GM12878 (cell line): Measurements from ENCODE around the gene CIDEC. TPM values are rescaled to one million over a fixed set of nuclear protein-coding genes. Genes with fewer than 3 reads are reported as not detected.

ENCODE experiments used
- ASH2L ChIP-seq: fragments of 300-600, 200-600 bp; sonication (generic); IDR thresholded peaks from 2 replicates; pipeline ENCODE4 v1.6.1; 2017; ENCODE audit warnings: low read depth, mild to moderate bottlenecking, borderline replicate concordance
- IRF5 ChIP-seq: fragments of 450-650 bp; IDR thresholded peaks from 2 replicates; pipeline ENCODE4 v1.6.1; 2017; ENCODE audit warnings: borderline replicate concordance
- JUNB ChIP-seq: IDR thresholded peaks from 2 replicates; pipeline ENCODE4 v1.6.1; 2016; ENCODE audit warnings: antibody characterized with exemption, mild to moderate bottlenecking
- MEF2A ChIP-seq: IDR thresholded peaks from 2 replicates; pipeline ENCODE4 v1.6.1; 2011; ENCODE audit warnings: low read depth, mild to moderate bottlenecking, low read length, moderate library complexity; ENCODE audit not compliant: insufficient read depth
- MYC ChIP-seq: IDR thresholded peaks from 2 replicates; pipeline ENCODE4 v1.6.1; 2011; ENCODE audit warnings: mild to moderate bottlenecking, low read length, moderate library complexity, inconsistent platforms; ENCODE audit not compliant: insufficient read depth, insufficient replicate concordance, insufficient read length, severe bottlenecking
- NR2F1 ChIP-seq: fragments of 450-650 bp; conservative IDR thresholded peaks from 2 replicates; pipeline ENCODE4 v1.6.1; 2017; ENCODE audit warnings: mild to moderate bottlenecking
- TCF7 ChIP-seq: IDR thresholded peaks from 2 replicates; pipeline ENCODE4 v1.6.1; 2014; ENCODE audit warnings: antibody characterized with exemption, borderline replicate concordance
- ZNF207 ChIP-seq: fragments of 450-650 bp; IDR thresholded peaks from 2 replicates; pipeline ENCODE4 v1.6.1; 2014; ENCODE audit warnings: antibody characterized with exemption, mild to moderate bottlenecking, borderline replicate concordance
- polyA plus RNA-seq, 11 experiments: library from polyadenylated mRNA; depleted of rRNA in 4 of 11; unstranded in 6 of 11; stranded (reverse) in 5 of 11; fragments of >200 nt; fragmentation: Nextera tagmentation in 4 of 11; fragmentation: Illumina TruSeq in 1 of 11; extraction: Ambion mirVana in 4 of 11; extraction: Trizol in 1 of 11; gene quantifications; 1 replicate in 1 of 11; 2 replicates in 10 of 11; pipeline versions ENCODE4 v1.2.1 to v1.2.3, GENCODE V29; 2011 to 2016; ENCODE audit warnings: inconsistent platforms in 2 of 11, missing spikeins in 2 of 11, low read depth in 1 of 11
- total RNA-seq, 4 experiments: library from RNA; depleted of rRNA in 3 of 4; stranded (reverse); fragments of >200 nt in 3 of 4; fragmentation: Illumina TruSeq in 1 of 4; extraction: Trizol in 1 of 4; gene quantifications; 2 replicates each; pipeline versions ENCODE4 v1.2.1 to v1.2.3, GENCODE V29; 2013 to 2021
- TF ChIP-seq, protein P1 (sequence below): fragments of 450-650 bp; IDR thresholded peaks from 2 replicates; pipeline ENCODE4 v1.6.1; 2017; ENCODE audit warnings: antibody characterized with exemption, mild to moderate bottlenecking, moderate library complexity
- TF ChIP-seq, protein P2 (sequence below): fragments of 150-350 bp; IDR thresholded peaks from 2 replicates; pipeline ENCODE4 v1.6.1; 2016; ENCODE audit warnings: low read depth, low read length
- TF ChIP-seq, protein P3 (sequence below): IDR thresholded peaks from 2 replicates; pipeline ENCODE4 v1.6.1; 2011; ENCODE audit warnings: mild to moderate bottlenecking, low read depth, low read length, moderate library complexity; ENCODE audit not compliant: insufficient replicate concordance

The CIDEC gene
- total and polyA plus RNA-seq, 10 of the 15 experiments (the other 5 are each of a cell fraction or from before 2014, with no cell fraction given) = 0.10 to 0.49 TPM; not detected in 8

DNA sequence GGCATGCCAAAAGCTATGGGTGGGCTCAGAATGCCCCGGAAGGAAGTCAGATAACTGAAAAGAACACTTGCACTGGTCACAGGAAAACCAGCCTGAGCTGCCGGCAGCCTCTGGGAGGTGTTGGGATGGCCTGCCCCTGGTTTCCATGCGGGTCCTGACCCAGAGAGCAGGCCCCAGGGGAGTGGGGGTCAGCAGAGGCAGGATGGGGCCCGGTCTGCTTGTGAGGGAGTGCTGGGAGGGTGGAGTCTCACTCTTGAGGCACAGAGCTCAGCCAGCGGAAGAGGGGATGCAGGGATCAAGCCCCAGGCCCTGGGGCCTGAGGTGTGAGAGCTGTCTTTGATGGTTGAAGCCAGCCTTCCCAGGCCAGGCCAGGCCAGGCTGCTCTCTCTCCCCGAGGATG lies 33.8 kb downstream of the CIDEC start (continued):
- TF ChIP-seq, protein P1, sequence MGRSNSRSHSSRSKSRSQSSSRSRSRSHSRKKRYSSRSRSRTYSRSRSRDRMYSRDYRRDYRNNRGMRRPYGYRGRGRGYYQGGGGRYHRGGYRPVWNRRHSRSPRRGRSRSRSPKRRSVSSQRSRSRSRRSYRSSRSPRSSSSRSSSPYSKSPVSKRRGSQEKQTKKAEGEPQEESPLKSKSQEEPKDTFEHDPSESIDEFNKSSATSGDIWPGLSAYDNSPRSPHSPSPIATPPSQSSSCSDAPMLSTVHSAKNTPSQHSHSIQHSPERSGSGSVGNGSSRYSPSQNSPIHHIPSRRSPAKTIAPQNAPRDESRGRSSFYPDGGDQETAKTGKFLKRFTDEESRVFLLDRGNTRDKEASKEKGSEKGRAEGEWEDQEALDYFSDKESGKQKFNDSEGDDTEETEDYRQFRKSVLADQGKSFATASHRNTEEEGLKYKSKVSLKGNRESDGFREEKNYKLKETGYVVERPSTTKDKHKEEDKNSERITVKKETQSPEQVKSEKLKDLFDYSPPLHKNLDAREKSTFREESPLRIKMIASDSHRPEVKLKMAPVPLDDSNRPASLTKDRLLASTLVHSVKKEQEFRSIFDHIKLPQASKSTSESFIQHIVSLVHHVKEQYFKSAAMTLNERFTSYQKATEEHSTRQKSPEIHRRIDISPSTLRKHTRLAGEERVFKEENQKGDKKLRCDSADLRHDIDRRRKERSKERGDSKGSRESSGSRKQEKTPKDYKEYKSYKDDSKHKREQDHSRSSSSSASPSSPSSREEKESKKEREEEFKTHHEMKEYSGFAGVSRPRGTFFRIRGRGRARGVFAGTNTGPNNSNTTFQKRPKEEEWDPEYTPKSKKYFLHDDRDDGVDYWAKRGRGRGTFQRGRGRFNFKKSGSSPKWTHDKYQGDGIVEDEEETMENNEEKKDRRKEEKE = no peak
- TF ChIP-seq NR2F1 = no peak
- TF ChIP-seq JUNB = no peak
- TF ChIP-seq ASH2L = no peak
- TF ChIP-seq MEF2A = no peak
- TF ChIP-seq, protein P2, sequence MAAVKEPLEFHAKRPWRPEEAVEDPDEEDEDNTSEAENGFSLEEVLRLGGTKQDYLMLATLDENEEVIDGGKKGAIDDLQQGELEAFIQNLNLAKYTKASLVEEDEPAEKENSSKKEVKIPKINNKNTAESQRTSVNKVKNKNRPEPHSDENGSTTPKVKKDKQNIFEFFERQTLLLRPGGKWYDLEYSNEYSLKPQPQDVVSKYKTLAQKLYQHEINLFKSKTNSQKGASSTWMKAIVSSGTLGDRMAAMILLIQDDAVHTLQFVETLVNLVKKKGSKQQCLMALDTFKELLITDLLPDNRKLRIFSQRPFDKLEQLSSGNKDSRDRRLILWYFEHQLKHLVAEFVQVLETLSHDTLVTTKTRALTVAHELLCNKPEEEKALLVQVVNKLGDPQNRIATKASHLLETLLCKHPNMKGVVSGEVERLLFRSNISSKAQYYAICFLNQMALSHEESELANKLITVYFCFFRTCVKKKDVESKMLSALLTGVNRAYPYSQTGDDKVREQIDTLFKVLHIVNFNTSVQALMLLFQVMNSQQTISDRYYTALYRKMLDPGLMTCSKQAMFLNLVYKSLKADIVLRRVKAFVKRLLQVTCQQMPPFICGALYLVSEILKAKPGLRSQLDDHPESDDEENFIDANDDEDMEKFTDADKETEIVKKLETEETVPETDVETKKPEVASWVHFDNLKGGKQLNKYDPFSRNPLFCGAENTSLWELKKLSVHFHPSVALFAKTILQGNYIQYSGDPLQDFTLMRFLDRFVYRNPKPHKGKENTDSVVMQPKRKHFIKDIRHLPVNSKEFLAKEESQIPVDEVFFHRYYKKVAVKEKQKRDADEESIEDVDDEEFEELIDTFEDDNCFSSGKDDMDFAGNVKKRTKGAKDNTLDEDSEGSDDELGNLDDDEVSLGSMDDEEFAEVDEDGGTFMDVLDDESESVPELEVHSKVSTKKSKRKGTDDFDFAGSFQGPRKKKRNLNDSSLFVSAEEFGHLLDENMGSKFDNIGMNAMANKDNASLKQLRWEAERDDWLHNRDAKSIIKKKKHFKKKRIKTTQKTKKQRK = no peak
- TF ChIP-seq, protein P3, sequence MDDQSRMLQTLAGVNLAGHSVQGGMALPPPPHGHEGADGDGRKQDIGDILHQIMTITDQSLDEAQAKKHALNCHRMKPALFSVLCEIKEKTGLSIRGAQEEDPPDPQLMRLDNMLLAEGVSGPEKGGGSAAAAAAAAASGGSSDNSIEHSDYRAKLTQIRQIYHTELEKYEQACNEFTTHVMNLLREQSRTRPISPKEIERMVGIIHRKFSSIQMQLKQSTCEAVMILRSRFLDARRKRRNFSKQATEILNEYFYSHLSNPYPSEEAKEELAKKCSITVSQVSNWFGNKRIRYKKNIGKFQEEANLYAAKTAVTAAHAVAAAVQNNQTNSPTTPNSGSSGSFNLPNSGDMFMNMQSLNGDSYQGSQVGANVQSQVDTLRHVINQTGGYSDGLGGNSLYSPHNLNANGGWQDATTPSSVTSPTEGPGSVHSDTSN = no peak
- no peak for TF ChIP-seq IRF5
- no peak for TF ChIP-seq TCF7
- TF ChIP-seq ZNF207 = no peak
- no peak for TF ChIP-seq MYC
- TF ChIP-seq, all 136 proteins: peak for 0
